Dedifferentiated amniotic fluid mesenchymal stem cell (primary cell): ENCODE measurements around the gene RPSA.
"Not testable (repeated sequence)": the region's sequence is repeated elsewhere in the genome, so short reads cannot be mapped to it uniquely, and the experiment has no call there.

Experiments used
- DNase-seq: peaks from one replicate; pipeline ENCODE4 v3.0.0-alpha.2; 2016; ENCODE audit errors: extremely low spot score

RPSA gene

GRCh38 chr3:39419742-39420315, 13.3 kb downstream of the RPSA start:
- DNase-seq: no peak

DNA sequence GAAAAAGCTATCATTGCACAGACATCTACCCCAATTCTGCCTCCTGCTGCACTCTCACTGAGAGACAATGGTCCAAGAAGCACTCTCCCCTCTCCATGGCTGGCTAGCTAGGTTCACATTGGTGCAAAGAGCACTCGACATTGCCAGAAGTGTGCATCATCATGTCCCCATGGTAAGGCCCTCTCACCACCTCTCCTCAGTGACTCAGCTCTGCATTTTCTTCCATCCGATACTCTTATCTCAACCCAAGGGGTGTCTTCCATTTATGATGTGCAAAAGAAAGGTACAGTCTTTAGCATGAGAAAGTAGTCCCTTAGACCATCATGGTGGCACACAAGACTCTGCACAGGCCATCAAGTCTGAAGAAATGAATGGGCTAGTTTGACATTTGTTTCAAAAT, 14.0 kb downstream of the RPSA start:
- DNase-seq: no peak

- DNase-seq: no peak
Measured at GRCh38 chr3:39423436-39423970, 17.0 kb downstream of the RPSA start.

DNA sequence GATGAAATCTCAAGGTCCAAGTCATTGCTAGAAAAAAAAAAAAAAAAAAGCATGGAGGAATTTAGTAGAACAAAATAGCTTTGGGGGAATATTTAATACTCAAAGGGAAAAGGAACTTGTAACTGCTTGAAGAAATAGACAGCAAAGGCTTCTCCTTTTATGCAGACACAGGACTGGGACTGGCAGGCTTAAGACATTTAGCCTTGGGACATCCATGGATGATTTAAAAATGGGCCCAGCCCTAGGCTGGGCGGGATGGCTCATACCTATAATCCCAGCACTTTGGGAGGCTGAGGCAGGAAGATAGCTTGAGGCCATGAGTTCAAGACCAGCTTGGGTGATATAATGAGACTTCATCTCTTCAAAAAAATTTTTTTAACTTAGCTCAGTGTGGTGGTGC, 19.8 kb downstream of the RPSA start:
- no peak for DNase-seq

GRCh38 chr3:39427506-39427905, 21.0 kb downstream of the RPSA start:
- DNase-seq: no peak

GRCh38 chr3:39428745-39429201, 22.3 kb downstream of the RPSA start:
- no peak for DNase-seq

DNA sequence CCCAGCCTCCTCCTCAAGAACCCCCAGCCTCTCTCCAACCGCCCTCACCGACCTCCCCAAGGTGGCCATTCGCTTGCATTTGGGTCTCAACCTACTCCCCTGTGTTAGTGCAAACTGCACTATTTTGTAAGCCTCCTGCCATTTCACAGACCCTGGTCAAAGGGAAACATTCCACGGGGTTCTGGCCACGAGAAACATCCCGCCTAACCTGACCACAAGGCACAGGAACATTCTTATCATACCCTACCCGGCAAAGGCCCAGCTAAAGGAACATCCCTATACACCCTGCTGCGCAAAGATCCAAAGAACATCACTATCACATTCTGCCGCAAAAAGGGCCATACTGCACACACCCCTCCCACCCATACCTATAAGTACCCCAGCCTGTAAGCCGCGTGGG, 22.9 kb downstream of the RPSA start:
- no peak for DNase-seq

DNA sequence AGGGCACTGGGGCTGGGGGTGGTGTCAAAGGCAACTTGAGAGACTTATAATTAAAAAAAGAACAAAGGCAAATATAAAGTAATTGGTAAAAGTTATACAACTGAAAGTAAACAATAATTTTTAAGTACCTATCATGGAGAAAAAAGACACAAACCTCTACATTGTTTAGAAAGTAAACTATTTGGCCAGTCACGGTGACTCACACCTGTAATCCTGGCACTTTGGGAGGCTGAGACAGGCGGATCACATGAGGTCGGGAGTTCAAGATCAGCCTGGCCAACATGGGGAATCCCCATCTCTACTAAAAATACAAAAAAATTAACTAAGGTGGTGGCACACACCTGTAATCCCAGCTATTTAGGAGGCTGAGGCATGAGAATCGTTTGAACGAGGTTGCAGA, 25.8 kb downstream of the RPSA start:
- no peak for DNase-seq

DNA sequence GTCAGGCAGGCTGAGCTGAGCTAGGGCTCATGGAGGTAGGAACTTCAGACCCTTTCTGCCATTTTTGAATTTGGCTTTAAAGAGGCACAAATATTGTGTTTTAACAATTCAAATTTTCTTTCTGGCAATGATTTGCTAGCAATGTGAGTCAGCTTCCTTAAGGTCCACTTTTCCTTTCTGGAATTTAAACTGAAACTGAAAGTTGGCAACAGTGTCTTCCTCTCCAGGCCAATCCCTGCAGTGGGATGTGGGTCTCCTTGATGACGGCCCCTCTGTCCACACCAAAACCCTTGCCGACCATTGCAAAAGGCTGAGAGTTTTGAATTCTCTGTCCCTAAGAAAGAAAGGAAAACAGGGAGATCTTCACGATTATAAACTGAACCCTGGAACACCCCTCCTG, 27.1 kb downstream of the RPSA start:
- DNase-seq: peak; percentile 44

- no peak for DNase-seq
Measured at GRCh38 chr3:39434574-39434973, 28.1 kb downstream of the RPSA start.

GRCh38 chr3:39435006-39435748, 28.7 kb downstream of the RPSA start:
- no peak for DNase-seq

- no peak for DNase-seq
Measured at GRCh38 chr3:39438880-39439279, 32.4 kb downstream of the RPSA start.

- DNase-seq: no peak
Measured at GRCh38 chr3:39440316-39440715, 33.8 kb downstream of the RPSA start.

- DNase-seq: no peak
Measured at GRCh38 chr3:39443530-39443929, 37.0 kb downstream of the RPSA start.

DNA sequence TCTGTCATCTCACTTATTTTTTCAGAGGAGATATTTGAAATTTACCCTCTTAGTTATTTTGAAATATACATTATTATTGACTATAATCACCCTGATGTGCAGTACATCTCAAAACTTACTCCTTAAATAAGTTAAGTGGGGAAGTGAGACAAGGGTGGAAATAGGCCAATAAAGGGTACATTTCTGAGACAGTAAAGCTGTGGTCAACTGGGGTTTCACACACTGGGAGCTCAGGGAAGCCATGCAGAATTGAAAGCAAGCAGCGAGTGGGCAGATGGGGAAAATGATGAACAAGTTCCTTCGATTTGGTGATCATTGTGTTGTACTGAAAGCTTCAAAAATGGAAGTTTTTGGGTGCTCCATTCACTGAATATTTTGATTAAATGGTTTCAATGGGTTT, 39.4 kb downstream of the RPSA start:
- no peak for DNase-seq

DNA sequence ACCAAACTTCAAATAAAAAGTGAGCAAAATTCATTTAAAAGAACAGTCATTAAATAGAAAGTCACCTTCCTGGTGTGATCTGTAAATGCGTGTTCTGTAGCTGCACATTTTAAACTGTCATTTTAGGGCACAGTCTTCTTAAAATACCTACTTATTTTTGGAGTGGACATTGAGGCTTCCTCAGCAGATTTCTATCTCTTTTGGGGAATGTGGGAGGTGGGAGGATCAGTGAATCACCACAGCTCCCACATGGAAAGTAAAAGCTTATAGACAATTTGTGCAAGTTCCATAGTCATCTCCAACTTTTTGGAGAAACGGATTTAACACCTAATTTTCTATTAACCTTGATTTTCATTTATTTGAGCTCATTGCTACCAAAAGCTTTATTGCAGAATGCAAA, 39.9 kb downstream of the RPSA start:
- no peak for DNase-seq

DNA sequence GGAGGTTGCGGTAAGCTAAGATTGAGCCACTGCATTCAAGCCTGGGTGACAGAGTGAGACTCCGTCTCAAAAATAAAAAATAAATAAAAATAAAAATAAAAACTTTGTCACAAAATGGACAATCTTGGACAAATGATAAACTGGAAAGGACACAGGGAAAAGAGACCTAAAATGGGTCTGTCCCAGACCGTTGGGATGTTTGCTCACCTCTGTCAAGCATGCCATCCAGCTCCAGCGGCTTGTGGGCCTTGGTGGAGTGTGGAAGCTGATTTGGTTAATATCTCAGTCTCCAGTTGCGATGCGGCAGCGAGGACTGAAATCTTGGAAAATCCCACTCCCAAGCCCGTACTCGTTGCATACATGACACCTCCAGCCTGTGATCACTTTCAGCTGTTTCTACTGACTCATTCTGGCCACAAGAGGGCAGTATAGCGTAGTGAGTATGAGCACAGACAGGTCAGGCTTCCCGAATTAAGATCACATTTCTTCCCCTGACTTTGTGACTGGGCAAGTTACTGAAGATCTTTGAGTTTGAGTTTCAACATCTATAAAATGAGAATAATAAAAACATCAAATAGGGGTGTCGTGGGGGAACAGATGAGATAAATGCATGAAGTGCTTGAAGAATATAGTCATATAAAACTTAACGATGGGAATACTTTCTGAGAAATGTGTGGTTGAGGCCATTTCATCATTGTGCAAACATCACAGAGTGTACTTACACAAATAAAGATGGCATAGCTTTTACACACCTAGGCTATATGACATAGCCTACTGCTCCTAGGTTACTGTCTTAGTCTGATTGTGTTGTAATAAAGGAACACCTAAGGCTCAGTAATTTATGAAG, 41.3 kb downstream of the RPSA start:
- peak; percentile 89 for DNase-seq

GRCh38 chr3:39448506-39449233, 42.1 kb downstream of the RPSA start:
- no peak for DNase-seq

DNA sequence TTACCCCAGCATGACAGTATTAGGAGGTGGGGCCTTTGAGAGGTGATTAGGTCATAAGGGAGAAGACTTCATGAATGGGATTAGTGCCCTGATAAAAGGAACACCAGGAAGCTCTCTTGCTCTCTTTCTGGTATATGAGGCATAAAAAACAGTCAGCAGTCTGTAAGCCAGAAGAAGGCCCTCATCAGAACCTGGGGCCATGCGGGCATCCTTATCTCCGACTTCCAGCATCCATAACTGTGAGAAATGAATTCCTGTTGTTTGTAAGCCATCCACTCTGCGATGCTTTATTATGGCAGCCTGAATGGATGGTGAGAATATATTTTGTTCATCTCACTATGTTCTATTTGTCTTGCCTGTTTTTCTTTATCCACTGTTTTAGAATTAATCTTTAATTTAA, 43.3 kb downstream of the RPSA start:
- no peak for DNase-seq

DNA sequence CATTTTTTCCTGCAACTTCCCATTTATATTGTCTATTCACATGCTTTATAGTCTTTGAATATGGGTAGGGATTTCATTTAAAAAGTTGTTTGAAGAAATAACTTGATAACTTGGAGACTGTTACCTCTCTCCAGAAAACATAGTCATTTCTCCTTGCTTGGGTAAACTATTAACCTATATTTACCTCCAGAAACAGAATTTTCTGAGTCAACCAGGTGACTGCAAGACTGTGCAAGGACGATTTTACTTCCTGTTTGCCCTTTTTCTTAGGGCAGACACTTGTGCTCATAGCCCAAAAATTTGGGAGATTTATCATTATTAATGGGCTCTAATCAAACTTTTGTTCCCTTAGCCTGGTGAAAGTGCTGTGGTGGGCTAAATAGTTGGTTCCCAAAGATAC, 46.6 kb downstream of the RPSA start:
- DNase-seq: no peak

DNA sequence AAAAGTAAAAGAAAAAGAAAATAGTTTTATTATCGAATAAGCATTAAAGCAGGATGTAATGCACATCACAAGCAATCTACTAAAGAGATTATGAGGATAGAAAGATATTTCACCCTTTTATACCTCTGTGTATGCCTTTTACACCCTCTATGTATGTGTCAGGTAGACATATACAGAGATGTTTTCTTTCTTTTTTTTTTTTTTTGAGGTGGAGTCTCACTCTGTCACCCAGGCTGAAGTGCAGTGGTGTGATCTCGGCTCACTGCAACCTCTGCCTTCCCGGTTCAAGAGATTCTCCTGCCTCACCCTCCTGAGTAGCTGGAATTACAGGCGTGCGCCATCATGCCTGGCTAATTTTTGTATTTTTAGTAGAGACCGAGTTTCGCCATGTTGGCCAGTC, 47.4 kb downstream of the RPSA start:
- not testable (repeated sequence) for DNase-seq
